Stimulated activated CD8-positive, alpha-beta memory T cell treated with anti-CD3 and anti-CD28 coated beads, Interleukin-15, amount 100 ng/mL, for 24 hours (primary cell): Measurements from ENCODE around the gene AFAP1L2.

ENCODE experiments used
- DNase-seq: peaks from one replicate; pipeline ENCODE4 v3.0.0-alpha.2; 2020; ENCODE audit warnings: low read depth

AFAP1L2 gene

GRCh38 chr10:114288424-114289095 lies 115.7 kb downstream of the AFAP1L2 start:
- DNase-seq = no peak

GRCh38 chr10:114286921-114287320 lies 117.4 kb downstream of the AFAP1L2 start:
- DNase-seq = no peak

GRCh38 chr10:114285961-114286441 lies 118.3 kb downstream of the AFAP1L2 start:
- DNase-seq = no peak

- no peak for DNase-seq
These were observed 119.8 kb downstream of the AFAP1L2 start for GRCh38 chr10:114284346-114285071.

- DNase-seq = no peak
These were observed 120.6 kb downstream of the AFAP1L2 start for GRCh38 chr10:114283535-114284234.

- DNase-seq = no peak
These were observed 121.2 kb downstream of the AFAP1L2 start for GRCh38 chr10:114283091-114283490.

- no peak for DNase-seq
These were observed 121.8 kb downstream of the AFAP1L2 start for GRCh38 chr10:114282526-114282925.

GRCh38 chr10:114281461-114281860 lies 122.8 kb downstream of the AFAP1L2 start:
- DNase-seq = no peak

GRCh38 chr10:114281006-114281405 lies 123.3 kb downstream of the AFAP1L2 start:
- no peak for DNase-seq

GRCh38 chr10:114279901-114280644 lies 124.2 kb downstream of the AFAP1L2 start:
- DNase-seq = no peak

- DNase-seq = no peak
These were observed 125.0 kb downstream of the AFAP1L2 start for GRCh38 chr10:114279289-114279688.

- DNase-seq = no peak
These were observed 125.5 kb downstream of the AFAP1L2 start for GRCh38 chr10:114278884-114279191.

GRCh38 chr10:114278140-114278883 lies 126.0 kb downstream of the AFAP1L2 start:
- no peak for DNase-seq

- no peak for DNase-seq
These were observed 127.6 kb downstream of the AFAP1L2 start for GRCh38 chr10:114276671-114277070.

GRCh38 chr10:114276066-114276465 lies 128.2 kb downstream of the AFAP1L2 start:
- no peak for DNase-seq

GRCh38 chr10:114274616-114275453 lies 129.5 kb downstream of the AFAP1L2 start:
- no peak for DNase-seq

- DNase-seq = no peak
These were observed 130.4 kb downstream of the AFAP1L2 start for GRCh38 chr10:114273910-114274309.

- no peak for DNase-seq
These were observed 131.6 kb downstream of the AFAP1L2 start for GRCh38 chr10:114272696-114273095.

- no peak for DNase-seq
These were observed 132.5 kb downstream of the AFAP1L2 start for GRCh38 chr10:114271779-114272167.

- DNase-seq = no peak
These were observed 133.1 kb downstream of the AFAP1L2 start for GRCh38 chr10:114271075-114271778.
